ENCODE data around the gene HIVEP3. TPM values are rescaled to one million over a fixed set of nuclear protein-coding genes. Genes with fewer than 3 reads are reported as not detected.

Gene HIVEP3
- total and polyA plus RNA-seq, 4 donors = 7.0 to 14.7 (median 8.8) TPM

DNA sequence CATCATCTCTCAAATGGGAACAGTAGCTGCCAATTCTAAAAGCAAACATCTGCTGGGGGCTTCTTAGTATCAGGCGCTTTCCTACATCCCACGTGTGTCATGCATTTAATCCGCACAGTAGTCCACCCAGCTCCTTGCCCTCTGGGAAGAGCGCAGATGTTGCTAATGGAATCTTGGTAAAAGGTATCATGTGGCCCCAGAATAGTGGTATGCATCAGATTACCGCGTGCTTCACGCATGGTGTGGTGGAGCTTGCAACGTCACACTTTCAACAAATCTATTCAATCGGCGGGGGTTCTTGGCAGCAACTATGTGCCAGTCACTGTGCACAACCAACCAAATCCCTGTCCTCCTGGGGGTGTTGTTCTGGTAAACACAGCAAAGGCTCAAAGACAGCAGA, 141.0 kb downstream of the HIVEP3 start:
- H3K9ac ChIP-seq (ENCODE audit: insufficient read depth in 1 of 2, low read length in 2 of 2) = no peak overlapping the region
- DNase-seq = no peak
- no peak for ATAC-seq (ENCODE audit: insufficient read depth, low FRiP score)
- H3K4me1 ChIP-seq (ENCODE audit: control insufficient read depth in 5 of 5, insufficient read depth in 5 of 5, low read length in 5 of 5) = peaks cover 0 to 6% (median 0%) of the 10 kb centered on the region in 5 donors
- no peak overlapping the region for H3K27ac ChIP-seq (ENCODE audit: low read depth in 1 of 2, low read length in 1 of 2)
- no peak overlapping the region for H3K4me3 ChIP-seq
- 92 to 94% methylated on average over 10 of the region's 10 CpGs for WGBS, 2 donors
- no peaks in the 10 kb centered on the region for H3K9me3 ChIP-seq (ENCODE audit: control insufficient read depth in 4 of 4, insufficient read depth in 3 of 4, low read length in 3 of 4)
- no peaks in the 10 kb centered on the region for H3K27me3 ChIP-seq (ENCODE audit: control insufficient read depth in 3 of 3, insufficient read depth in 3 of 3, low read length in 2 of 3)
- TF ChIP-seq, protein P1, sequence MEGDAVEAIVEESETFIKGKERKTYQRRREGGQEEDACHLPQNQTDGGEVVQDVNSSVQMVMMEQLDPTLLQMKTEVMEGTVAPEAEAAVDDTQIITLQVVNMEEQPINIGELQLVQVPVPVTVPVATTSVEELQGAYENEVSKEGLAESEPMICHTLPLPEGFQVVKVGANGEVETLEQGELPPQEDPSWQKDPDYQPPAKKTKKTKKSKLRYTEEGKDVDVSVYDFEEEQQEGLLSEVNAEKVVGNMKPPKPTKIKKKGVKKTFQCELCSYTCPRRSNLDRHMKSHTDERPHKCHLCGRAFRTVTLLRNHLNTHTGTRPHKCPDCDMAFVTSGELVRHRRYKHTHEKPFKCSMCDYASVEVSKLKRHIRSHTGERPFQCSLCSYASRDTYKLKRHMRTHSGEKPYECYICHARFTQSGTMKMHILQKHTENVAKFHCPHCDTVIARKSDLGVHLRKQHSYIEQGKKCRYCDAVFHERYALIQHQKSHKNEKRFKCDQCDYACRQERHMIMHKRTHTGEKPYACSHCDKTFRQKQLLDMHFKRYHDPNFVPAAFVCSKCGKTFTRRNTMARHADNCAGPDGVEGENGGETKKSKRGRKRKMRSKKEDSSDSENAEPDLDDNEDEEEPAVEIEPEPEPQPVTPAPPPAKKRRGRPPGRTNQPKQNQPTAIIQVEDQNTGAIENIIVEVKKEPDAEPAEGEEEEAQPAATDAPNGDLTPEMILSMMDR (IDR thresholded peaks at IDR 0.05; ENCODE audit: control extremely low read depth, extremely low read depth) = no peak
- no peaks in the 10 kb centered on the region for H3K36me3 ChIP-seq (ENCODE audit: control insufficient read depth in 4 of 4, insufficient read depth in 4 of 4, low read length in 4 of 4)

DNA sequence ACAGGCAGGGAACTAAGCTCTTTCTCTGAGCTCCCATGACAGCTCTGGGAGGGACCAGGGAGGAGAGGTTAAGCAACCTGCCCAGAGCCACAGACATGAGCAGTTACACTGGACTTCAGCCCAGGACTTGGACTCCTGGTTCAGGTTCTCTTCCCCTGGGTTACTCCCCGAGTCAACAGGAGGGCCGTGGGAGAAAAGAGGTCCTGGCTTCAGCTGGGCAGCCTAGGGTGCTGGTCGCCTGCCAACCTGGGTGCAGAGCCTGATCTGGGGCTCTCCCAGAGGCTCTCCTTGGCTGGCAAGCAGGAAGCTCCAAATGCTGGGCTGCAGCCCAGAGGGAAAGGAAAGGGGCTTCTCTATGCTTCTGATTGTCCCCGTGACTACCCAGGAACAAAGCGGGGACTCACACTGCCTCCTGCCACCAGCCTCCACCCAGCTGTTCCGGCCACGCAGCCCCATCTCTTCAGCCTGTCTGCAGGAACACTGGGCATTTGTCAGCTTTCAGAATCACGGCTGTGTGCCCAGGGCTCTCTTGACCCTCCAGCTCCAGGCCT, 141.8 kb downstream of the HIVEP3 start:
- no peaks in the 10 kb centered on the region for H3K36me3 ChIP-seq (ENCODE audit: control insufficient read depth in 4 of 4, insufficient read depth in 4 of 4, low read length in 4 of 4)
- TF ChIP-seq, protein P1 (IDR thresholded peaks at IDR 0.05; ENCODE audit: control extremely low read depth, extremely low read depth) = no peak
- H3K4me3 ChIP-seq = no peak overlapping the region
- no peak overlapping the region for H3K9ac ChIP-seq (ENCODE audit: insufficient read depth in 1 of 2, low read length in 2 of 2)
- H3K9me3 ChIP-seq (ENCODE audit: control insufficient read depth in 4 of 4, insufficient read depth in 3 of 4, low read length in 3 of 4) = no peaks in the 10 kb centered on the region
- H3K27me3 ChIP-seq (ENCODE audit: control insufficient read depth in 3 of 3, insufficient read depth in 3 of 3, low read length in 2 of 3) = no peaks in the 10 kb centered on the region
- H3K4me1 ChIP-seq (ENCODE audit: control insufficient read depth in 5 of 5, insufficient read depth in 5 of 5, low read length in 5 of 5) = peaks cover 0 to 6% (median 0%) of the 10 kb centered on the region in 5 donors
- no peak overlapping the region for H3K27ac ChIP-seq (ENCODE audit: low read depth in 1 of 2, low read length in 1 of 2)
- DNase-seq (no peak), ATAC-seq (ENCODE audit: insufficient read depth, low FRiP score) (no peak)
- 49 to 76% methylated on average over 8 of the region's 8 CpGs for WGBS, 2 donors

DNA sequence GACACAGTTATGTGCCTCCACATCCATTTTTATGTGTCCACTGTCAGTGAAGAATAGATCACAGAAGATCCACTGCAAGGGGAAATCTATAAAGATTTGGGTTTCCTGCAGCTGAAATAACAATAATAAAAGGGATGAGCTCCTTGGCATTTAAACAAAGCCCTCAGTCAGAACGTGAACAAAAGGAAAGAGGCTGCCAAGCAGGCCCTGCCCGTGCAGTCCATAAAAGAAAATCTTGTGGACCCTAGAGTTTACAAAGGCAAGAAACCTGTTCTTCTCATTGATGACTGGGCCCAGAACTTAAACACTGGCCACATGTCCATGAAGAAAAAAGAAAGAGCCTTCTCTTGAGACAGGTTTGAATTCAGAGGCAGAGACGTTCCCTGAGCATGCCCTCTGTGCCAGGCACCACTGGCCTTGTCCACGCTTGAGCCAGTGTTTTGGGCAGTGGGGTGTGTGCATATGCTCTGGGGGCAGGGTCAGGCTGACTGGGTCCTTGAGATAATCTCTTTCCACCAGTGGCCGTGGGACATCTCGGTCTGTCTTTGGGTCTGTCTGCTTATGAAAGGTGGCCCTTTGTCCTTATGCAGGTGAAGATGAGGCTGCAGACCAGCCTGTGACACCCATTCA, 142.7 kb downstream of the HIVEP3 start:
- 84 to 85% methylated on average over 6 of the region's 6 CpGs for WGBS, 2 donors
- TF ChIP-seq, protein P1 (IDR thresholded peaks at IDR 0.05; ENCODE audit: control extremely low read depth, extremely low read depth) = no peak
- Histone ChIP-seq H3K27me3 (ENCODE audit: control insufficient read depth in 3 of 3, insufficient read depth in 3 of 3, low read length in 2 of 3) (no peaks in the 10 kb centered on the region), H3K4me3 (no peak overlapping the region), H3K36me3 (ENCODE audit: control insufficient read depth in 4 of 4, insufficient read depth in 4 of 4, low read length in 4 of 4) (no peaks in the 10 kb centered on the region), H3K4me1 (ENCODE audit: control insufficient read depth in 5 of 5, insufficient read depth in 5 of 5, low read length in 5 of 5) (peaks cover 0 to 8% (median 4%) of the 10 kb centered on the region in 5 donors), H3K9me3 (ENCODE audit: control insufficient read depth in 4 of 4, insufficient read depth in 3 of 4, low read length in 3 of 4) (no peaks in the 10 kb centered on the region), H3K27ac (ENCODE audit: low read depth in 1 of 2, low read length in 1 of 2) (no peak overlapping the region), H3K9ac (ENCODE audit: insufficient read depth in 1 of 2, low read length in 2 of 2) (no peak overlapping the region)
- no peak for DNase-seq
- no peak for ATAC-seq (ENCODE audit: insufficient read depth, low FRiP score)
